Osteoblast (primary cell): ENCODE results near the gene UAP1. TPM values are rescaled to one million over a fixed set of nuclear protein-coding genes. Genes with fewer than 3 reads are reported as not detected.

Experiments used
- DNase-seq: peaks from one replicate; pipeline ENCODE4 v3.0.0; 2011; ENCODE audit warnings: low spot score, mixed read lengths; ENCODE audit not compliant: insufficient read length; ENCODE audit errors: missing footprints
- H2AFZ ChIP-seq: 2 replicates; pipeline ENCODE4 v1.6.0; 2011; ENCODE audit warnings: mild to moderate bottlenecking, low read length
- H3K27ac ChIP-seq: 2 replicates; pipeline ENCODE4 v1.5.1; 2011; ENCODE audit warnings: mild to moderate bottlenecking, low read depth, low read length, moderate library complexity
- H3K27me3 ChIP-seq: 2 replicates; pipeline ENCODE4 v1.6.0; 2012; ENCODE audit warnings: mild to moderate bottlenecking, control low read depth, inconsistent platforms, low read length, moderate library complexity; ENCODE audit not compliant: insufficient read depth
- H3K36me3 ChIP-seq: 2 replicates; pipeline ENCODE4 v1.5.1; 2011; ENCODE audit warnings: mild to moderate bottlenecking, low read length, control low read depth, moderate library complexity; ENCODE audit not compliant: insufficient read depth
- H3K4me1 ChIP-seq: 2 replicates; pipeline ENCODE4 v1.5.1; 2011; ENCODE audit warnings: mild to moderate bottlenecking, low read length, control low read depth, moderate library complexity; ENCODE audit not compliant: insufficient read depth
- H3K4me2 ChIP-seq: 2 replicates; pipeline ENCODE4 v1.6.0; 2011; ENCODE audit warnings: mild to moderate bottlenecking, low read length; ENCODE audit not compliant: insufficient read depth
- H3K4me3 ChIP-seq: fragments of 200-600 bp; sonication (generic); 3 replicates; pipeline ENCODE4 v1.5.1; 2012; ENCODE audit warnings: mild to moderate bottlenecking, low read length, inconsistent platforms; ENCODE audit not compliant: insufficient read depth
- H3K79me2 ChIP-seq: 2 replicates; pipeline ENCODE4 v1.6.0; 2012; ENCODE audit warnings: mild to moderate bottlenecking, low read length, control low read depth, inconsistent platforms; ENCODE audit not compliant: insufficient read depth
- H3K9me3 ChIP-seq: 2 replicates; pipeline ENCODE4 v1.5.1; 2011; ENCODE audit warnings: low read depth, low read length, control low read depth
- H4K20me1 ChIP-seq: 2 replicates; pipeline ENCODE4 v1.6.0; 2012; ENCODE audit warnings: mild to moderate bottlenecking, low read length, control low read depth; ENCODE audit not compliant: insufficient read depth
- CTCF ChIP-seq: IDR thresholded peaks from 2 replicates; pipeline ENCODE4 v1.5.1; 2011; ENCODE audit warnings: mild to moderate bottlenecking, low read depth, low read length, moderate library complexity; ENCODE audit errors: extremely low read depth
- total RNA-seq: library from RNA; depleted of rRNA; stranded (reverse); fragments of >200 nt; gene quantifications from 2 replicates; pipeline ENCODE4 v1.2.3, GENCODE V29; 2012

Gene UAP1
- total RNA-seq, 1 donor, result 141 TPM

- Histone ChIP-seq H3K4me3 (peak overlapping the region; percentile 79), H3K79me2 (peaks cover 42% of the 10 kb centered on the region), H3K9me3 (no peaks in the 10 kb centered on the region), H3K4me2 (peak overlapping the region; percentile 95), H3K4me1 (peaks cover 69% of the 10 kb centered on the region), H3K27ac (peak overlapping the region; percentile 96), H3K27me3 (no peaks in the 10 kb centered on the region), H4K20me1 (peaks cover 27% of the 10 kb centered on the region), H3K36me3 (no peaks in the 10 kb centered on the region), H2AFZ (peak overlapping the region; percentile 39)
- no peak for TF ChIP-seq CTCF
- no peak for DNase-seq
These were observed 70.1 kb downstream of the UAP1 start for GRCh38 chr1:162631546-162632191.

- peak within 1 kb of the TSS; percentile 39 for H2AFZ ChIP-seq
- TF ChIP-seq CTCF, result no peak
- H3K36me3 ChIP-seq, result no peaks in the 10 kb centered on the region
- peaks cover 28% of the 10 kb centered on the region for H4K20me1 ChIP-seq
- no peak for DNase-seq
- H3K4me3 ChIP-seq, result peak within 1 kb of the TSS; percentile 79
- no peaks in the 10 kb centered on the region for H3K27me3 ChIP-seq
- H3K27ac ChIP-seq, result peak within 1 kb of the TSS; percentile 96
- peaks cover 64% of the 10 kb centered on the region for H3K4me1 ChIP-seq
- H3K79me2 ChIP-seq, result peaks cover 47% of the 10 kb centered on the region
- no peaks in the 10 kb centered on the region for H3K9me3 ChIP-seq
- H3K4me2 ChIP-seq, result peak within 1 kb of the TSS; percentile 95
These were observed 70.7 kb downstream of the UAP1 start, which contains the start of gene DDR2 for GRCh38 chr1:162632217-162632666. DDR2 (plus strand) TSS chr1:162632464; CDS start chr1:162719064, 86,600 bp downstream.

GRCh38 chr1:162632698-162633080 lies 71.2 kb downstream of the UAP1 start:
- Histone ChIP-seq H3K27me3 (no peaks in the 10 kb centered on the region), H3K27ac (peak overlapping the region; percentile 96), H3K4me3 (peak overlapping the region; percentile 79), H3K4me2 (peak overlapping the region; percentile 95), H2AFZ (peak overlapping the region; percentile 39), H3K79me2 (peaks cover 51% of the 10 kb centered on the region), H4K20me1 (peaks cover 28% of the 10 kb centered on the region), H3K36me3 (no peaks in the 10 kb centered on the region), H3K9me3 (no peaks in the 10 kb centered on the region), H3K4me1 (peaks cover 59% of the 10 kb centered on the region)
- no peak for DNase-seq
- no peak for TF ChIP-seq CTCF

- H3K4me1 ChIP-seq, result peaks cover 59% of the 10 kb centered on the region
- H2AFZ ChIP-seq, result peak overlapping the region; percentile 39
These were observed 71.7 kb downstream of the UAP1 start for GRCh38 chr1:162633081-162633762.

More at GRCh38 chr1:162633081-162633762, 71.7 kb downstream of the UAP1 start:
- Histone ChIP-seq H3K36me3 (no peaks in the 10 kb centered on the region), H3K4me3 (peak overlapping the region; percentile 79), H3K4me2 (peak overlapping the region; percentile 95), H3K79me2 (peaks cover 56% of the 10 kb centered on the region), H3K9me3 (no peaks in the 10 kb centered on the region), H3K27ac (peak overlapping the region; percentile 96), H3K27me3 (no peaks in the 10 kb centered on the region), H4K20me1 (peaks cover 29% of the 10 kb centered on the region)
- TF ChIP-seq CTCF, result peak; percentile 33
- no peak for DNase-seq
